Subcutaneous abdominal adipose tissue (tissue), 5 donors: ENCODE measurements around the gene TPP1.

ENCODE experiments used
- H3K27ac ChIP-seq: one replicate; pipeline ENCODE4 v1.7.0; 2013; ENCODE audit warnings: low read depth, mild to moderate bottlenecking, inconsistent platforms, low read length, moderate library complexity
- H3K27me3 ChIP-seq, 5 donors: one replicate each; pipeline ENCODE4 v1.7.0; 2013; ENCODE audit warnings: low read length in 5 of 5, inconsistent platforms in 1 of 5; ENCODE audit not compliant: control insufficient read depth in 5 of 5, insufficient read depth in 4 of 5
- H3K36me3 ChIP-seq, 5 donors: one replicate each; pipeline ENCODE4 v1.7.0; 2013; ENCODE audit warnings: low read length in 5 of 5; ENCODE audit not compliant: control insufficient read depth in 5 of 5, insufficient read depth in 5 of 5
- H3K4me1 ChIP-seq, 5 donors: one replicate each; pipeline ENCODE4 v1.7.0; 2013; ENCODE audit warnings: low read length in 5 of 5, mild to moderate bottlenecking in 3 of 5, moderate library complexity in 1 of 5; ENCODE audit not compliant: control insufficient read depth in 5 of 5, insufficient read depth in 5 of 5
- H3K4me3 ChIP-seq, 5 donors: one replicate each; pipeline ENCODE4 v1.7.0; 2013; ENCODE audit warnings: low read length in 5 of 5, low read depth in 1 of 5
- H3K9ac ChIP-seq, 5 donors: one replicate each; pipeline ENCODE4 v1.7.0; 2013; ENCODE audit warnings: low read length in 5 of 5, mild to moderate bottlenecking in 4 of 5, moderate library complexity in 3 of 5
- H3K9me3 ChIP-seq, 5 donors: one replicate each; pipeline ENCODE4 v1.7.0; 2013; ENCODE audit warnings: low read length in 5 of 5; ENCODE audit not compliant: control insufficient read depth in 5 of 5
- donor health status: healthy.
- donor health status: healthy.
- donor health status: healthy.
- donor health status: healthy.
- donor health status: healthy.

TPP1 gene

DNA sequence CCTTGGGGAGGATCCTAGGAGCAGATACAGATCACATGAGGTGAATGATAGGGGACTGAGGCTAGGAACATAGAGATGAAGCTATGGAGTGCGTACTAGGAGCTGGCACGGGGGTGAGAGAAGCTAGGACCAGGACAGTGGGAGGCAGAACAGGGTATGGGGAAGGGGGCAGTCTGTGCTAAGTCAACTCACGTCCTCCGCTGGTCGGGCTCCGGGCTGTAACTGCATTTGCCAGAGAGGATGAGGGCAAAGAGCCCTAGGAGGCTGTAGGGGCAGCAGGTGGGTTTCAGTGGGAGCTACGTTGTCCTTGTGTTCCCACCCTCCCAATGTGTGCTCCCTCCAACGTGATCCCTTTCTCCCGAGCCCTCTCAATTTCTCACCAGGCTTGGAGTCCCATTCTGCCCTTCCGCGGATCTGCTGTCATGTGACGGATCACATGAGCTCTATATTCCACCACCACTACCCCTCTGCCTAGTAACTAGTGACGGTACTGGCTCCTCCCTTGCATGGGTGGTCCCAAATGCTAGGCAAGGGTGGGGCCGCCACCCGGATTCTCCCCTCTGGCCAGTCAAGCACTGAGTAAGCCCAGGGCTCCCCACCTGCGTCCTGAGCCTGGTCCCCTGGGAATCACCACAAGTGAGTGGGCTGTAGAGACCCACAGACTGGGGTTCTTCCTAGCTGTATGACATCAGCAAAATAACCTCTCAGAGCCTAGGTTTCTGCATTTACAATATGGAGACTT, at the start of gene TPP1:
TPP1 (minus strand) TSS at position 419 of the 742 bp plus-strand sequence; CDS start at position 397, 22 bp downstream.
- Histone ChIP-seq H3K27ac (peak within 1 kb of the TSS; percentile 92), H3K9me3 (no peaks in the 10 kb centered on the region), H3K27me3 (no peaks in the 10 kb centered on the region), H3K9ac (peak within 1 kb of the TSS; percentile 72 to 98 (median 93)), H3K4me3 (peak within 1 kb of the TSS; percentile 86 to 97 (median 91)), H3K4me1 (peaks cover 11 to 29% (median 24%) of the 10 kb centered on the region in 5 donors), H3K36me3 (peaks cover 0 to 49% (median 40%) of the 10 kb centered on the region in 5 donors)

DNA sequence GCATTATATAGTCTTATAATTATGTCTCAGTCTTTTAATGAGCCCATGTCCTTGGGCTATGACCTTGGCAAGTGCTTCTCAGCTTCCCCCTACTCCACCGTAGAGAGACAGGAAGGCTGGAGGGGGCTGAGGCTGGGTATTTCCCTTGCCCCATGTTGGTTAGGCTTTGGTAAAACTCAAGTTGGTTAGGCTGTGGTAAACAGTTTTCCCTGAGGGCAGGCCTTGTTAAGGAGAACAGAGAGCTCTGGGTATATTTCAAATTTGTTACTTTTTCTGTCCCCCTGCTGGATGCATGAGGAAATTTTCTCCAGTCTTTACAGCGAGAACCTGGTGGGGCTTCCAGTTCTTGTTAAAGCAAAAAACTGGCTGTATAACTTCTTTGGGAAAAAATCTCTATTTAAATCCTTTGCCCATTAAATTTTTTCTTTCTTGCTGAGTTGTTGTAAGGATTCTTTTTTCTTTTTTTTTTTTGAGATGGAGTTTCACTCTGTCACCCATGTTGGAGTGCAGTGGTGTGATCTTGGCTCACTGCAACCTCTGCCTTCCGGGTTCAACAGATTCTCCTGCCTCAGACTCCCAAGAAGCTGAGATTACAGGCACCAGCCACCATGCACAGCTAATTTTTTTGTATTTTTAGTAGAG, 48.6 kb upstream of the TPP1 start:
- no peak overlapping the region for H3K9ac ChIP-seq
- H3K27ac ChIP-seq, result no peak overlapping the region
- no peak overlapping the region for H3K4me3 ChIP-seq
- H3K4me1 ChIP-seq, result peaks cover 0 to 8% (median 0%) of the 10 kb centered on the region in 5 donors
- H3K36me3 ChIP-seq, result no peaks in the 10 kb centered on the region
- no peaks in the 10 kb centered on the region for H3K9me3 ChIP-seq
- no peaks in the 10 kb centered on the region for H3K27me3 ChIP-seq

DNA sequence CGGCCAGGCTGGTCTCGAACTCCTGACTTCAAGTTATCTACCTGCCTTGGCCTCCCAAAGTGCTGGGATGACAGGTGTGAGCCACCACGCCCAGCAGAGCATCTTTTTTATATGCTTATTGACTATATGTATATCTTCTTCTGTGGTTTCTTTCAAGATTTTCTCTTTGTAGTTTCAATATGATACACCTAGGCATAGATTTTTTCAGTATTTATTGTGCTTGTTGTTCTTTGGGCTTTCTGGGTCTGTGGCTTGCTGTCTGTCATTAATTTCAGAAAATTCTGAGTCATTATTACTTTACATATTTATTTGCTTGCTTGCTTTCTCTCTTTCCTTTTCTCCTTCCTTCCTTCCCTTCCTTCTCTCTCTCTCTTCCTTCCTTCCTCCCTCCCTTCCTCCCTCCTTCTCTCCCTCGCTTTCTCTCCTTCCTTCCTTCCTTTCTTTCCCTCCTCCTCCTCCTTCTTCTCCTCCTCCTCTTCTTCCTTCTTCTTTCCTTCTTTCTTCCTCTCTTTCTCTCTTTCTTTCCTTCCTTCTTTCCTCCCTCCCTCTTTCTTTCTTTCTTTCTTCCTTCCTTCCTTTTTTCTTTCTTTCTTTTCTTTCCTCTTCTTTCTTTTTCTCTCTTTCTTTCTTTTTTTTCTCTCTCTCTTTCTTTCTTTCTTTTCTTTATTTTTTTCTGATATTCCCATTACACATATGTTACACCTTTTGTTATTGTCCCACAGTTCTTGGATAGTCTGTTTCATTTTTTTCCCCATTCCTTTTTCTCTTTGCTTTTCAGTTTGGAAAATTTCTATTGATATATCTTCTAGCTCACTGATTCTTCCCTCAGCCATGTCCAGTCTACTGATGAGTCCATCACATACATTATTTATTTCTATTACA, 47.3 kb upstream of the TPP1 start:
- no peak overlapping the region for H3K27ac ChIP-seq
- no peak overlapping the region for H3K4me3 ChIP-seq
- no peaks in the 10 kb centered on the region for H3K9me3 ChIP-seq
- peaks cover 0 to 8% (median 0%) of the 10 kb centered on the region in 5 donors for H3K4me1 ChIP-seq
- H3K27me3 ChIP-seq, result no peaks in the 10 kb centered on the region
- H3K9ac ChIP-seq, result no peak overlapping the region
- H3K36me3 ChIP-seq, result no peaks in the 10 kb centered on the region

DNA sequence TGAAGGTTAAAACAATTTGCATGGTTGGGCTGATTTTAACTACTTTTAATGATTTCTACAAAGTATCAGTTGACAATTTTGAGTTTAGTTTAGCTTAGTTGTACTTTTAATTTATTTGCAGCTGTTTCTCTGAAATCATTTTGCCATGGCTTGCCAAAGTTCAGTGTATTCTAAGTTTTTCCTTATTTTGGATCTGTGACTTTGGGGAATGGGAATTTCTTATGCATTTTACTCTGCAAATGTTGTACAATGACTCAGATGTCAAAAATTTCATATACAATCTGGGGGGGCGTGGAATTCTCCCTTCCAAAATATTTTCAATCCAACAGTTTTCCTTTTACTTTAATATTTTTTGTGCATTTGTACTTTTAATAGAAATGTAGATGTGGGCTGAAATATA, 45.3 kb upstream of the TPP1 start:
- no peaks in the 10 kb centered on the region for H3K9me3 ChIP-seq
- no peak overlapping the region for H3K9ac ChIP-seq
- no peaks in the 10 kb centered on the region for H3K36me3 ChIP-seq
- H3K27me3 ChIP-seq, result no peaks in the 10 kb centered on the region
- H3K27ac ChIP-seq, result peak overlapping the region; percentile 1
- peaks cover 0 to 8% (median 0%) of the 10 kb centered on the region in 5 donors for H3K4me1 ChIP-seq
- no peak overlapping the region for H3K4me3 ChIP-seq

DNA sequence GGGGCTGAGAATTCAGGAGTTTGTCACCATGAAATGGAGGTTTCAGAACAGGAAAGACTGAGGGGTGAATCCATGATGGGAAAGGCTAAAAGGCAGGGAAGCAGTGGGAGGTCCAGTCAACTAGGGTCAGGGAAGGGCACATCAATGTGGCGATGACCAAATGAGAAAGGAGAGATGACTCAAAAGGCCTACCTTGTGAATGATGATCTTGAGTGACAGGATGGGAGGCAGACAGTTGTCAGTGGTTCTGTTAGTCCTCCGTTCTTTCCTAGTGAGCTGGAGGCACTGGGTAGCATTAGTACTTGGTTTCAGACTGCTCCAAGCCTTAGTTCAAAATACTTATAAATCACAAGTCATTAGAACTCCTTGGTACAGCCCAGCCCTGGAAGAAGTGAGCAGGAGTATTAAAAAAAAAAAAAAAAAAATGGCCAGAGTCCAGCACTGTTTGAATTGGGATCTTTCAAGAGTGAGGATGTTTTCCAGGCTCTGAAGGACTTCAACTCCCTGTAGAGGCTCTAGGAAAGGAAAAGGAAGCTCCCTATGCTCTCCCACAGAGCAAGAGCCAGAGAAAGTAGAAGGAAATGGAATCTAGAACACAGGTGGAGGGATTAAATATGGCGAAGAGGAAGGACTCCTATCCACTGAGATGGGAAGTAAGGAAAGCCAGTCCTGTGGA, 44.7 kb upstream of the TPP1 start:
- Histone ChIP-seq H3K9me3 (no peaks in the 10 kb centered on the region), H3K4me3 (no peak overlapping the region), H3K27ac (peak overlapping the region; percentile 1), H3K36me3 (no peaks in the 10 kb centered on the region), H3K4me1 (peaks cover 0 to 8% (median 0%) of the 10 kb centered on the region in 5 donors), H3K27me3 (no peaks in the 10 kb centered on the region), H3K9ac (no peak overlapping the region)

DNA sequence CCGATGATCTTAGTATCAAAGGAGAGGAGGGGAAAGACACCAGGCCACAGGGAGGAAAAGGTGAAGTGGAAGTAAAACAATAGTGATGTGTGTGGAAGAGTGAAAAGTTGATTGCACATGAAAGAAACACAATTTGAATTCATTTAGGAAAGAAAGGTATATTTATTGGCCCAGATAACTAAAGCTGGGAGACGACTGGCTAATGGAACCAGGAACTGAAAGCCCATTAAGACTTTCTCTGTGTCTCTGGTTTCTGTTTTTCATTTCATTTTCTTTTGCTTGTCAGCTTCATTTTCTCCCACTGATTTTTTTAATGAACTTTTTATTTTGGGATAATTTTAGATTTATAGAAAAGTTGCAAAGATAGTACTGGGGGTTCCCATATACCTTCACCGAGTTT, 41.5 kb upstream of the TPP1 start:
- no peak overlapping the region for H3K27ac ChIP-seq
- peaks cover 0 to 12% (median 4%) of the 10 kb centered on the region in 5 donors for H3K4me1 ChIP-seq
- no peak overlapping the region for H3K9ac ChIP-seq
- H3K4me3 ChIP-seq, result no peak overlapping the region
- peaks cover 0 to 10% (median 5%) of the 10 kb centered on the region in 5 donors for H3K27me3 ChIP-seq
- H3K9me3 ChIP-seq, result no peaks in the 10 kb centered on the region
- H3K36me3 ChIP-seq, result no peaks in the 10 kb centered on the region

DNA sequence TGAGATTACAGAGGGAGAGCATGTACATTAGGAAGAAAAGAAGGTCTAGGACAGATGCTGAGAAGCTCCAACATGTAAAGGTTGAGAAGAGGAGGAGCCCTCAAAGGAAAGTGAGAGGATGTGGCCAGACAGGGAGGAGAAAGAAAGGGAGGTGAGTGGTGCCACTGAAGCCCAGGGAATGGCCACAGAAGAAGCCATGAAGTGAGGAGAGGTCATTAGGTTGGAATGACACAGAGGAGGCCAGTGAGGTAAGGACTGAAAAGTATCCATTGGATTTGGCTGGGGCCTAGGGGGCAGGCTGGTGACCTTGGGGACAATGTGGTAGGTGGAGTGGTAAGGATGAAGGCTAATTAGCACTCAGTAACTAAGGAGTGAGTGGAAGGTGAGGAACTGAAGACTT, 39.4 kb upstream of the TPP1 start:
- Histone ChIP-seq H3K9ac (no peak overlapping the region), H3K4me3 (no peak overlapping the region), H3K27me3 (peaks cover 0 to 12% (median 5%) of the 10 kb centered on the region in 5 donors), H3K4me1 (peaks cover 3 to 22% (median 6%) of the 10 kb centered on the region in 5 donors), H3K9me3 (no peaks in the 10 kb centered on the region), H3K36me3 (no peaks in the 10 kb centered on the region), H3K27ac (no peak overlapping the region)

DNA sequence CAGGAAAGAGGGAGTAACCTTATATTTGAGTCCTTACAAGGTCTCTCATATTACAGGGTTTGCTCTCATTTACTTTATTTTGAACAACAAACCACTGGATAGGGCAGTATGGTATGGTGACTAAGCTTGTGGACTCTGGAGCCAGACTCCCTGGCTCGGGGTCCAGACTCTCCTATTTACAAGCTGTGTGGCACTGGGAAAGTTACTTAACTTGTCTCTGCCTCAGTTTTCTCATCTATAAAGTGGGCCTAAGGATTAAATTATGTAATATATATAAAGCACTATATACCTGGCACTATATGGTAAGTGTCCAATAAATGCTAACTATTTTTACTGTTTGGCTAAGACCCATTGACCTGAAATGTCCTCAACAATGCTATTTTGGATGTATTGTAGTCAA, 38.1 kb upstream of the TPP1 start:
- H3K4me3 ChIP-seq, result no peak overlapping the region
- no peaks in the 10 kb centered on the region for H3K36me3 ChIP-seq
- peaks cover 0 to 12% (median 5%) of the 10 kb centered on the region in 5 donors for H3K27me3 ChIP-seq
- H3K9me3 ChIP-seq, result no peaks in the 10 kb centered on the region
- no peak overlapping the region for H3K9ac ChIP-seq
- H3K4me1 ChIP-seq, result peaks cover 3 to 31% (median 6%) of the 10 kb centered on the region in 5 donors
- H3K27ac ChIP-seq, result no peak overlapping the region

DNA sequence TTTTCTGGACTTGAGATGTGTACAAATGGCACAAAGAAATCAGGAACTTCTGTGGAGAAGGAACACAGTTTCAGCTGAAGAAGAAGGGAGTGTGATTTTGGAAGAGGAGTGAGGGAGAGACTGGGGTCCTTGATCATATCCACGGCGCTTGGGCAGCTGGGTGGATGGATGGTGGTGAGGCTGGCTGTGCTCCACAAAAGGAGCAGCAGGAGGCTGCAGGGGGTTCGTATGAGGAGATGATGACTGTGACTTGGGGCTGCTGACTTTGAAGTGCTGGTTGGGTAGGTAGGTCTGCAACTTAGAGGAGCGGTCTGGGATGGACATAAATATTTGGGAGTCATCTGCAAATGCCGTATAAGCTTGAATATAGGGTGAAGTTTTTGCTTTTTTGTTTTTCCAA, 37.7 kb upstream of the TPP1 start:
- H3K27ac ChIP-seq, result no peak overlapping the region
- H3K36me3 ChIP-seq, result no peaks in the 10 kb centered on the region
- H3K27me3 ChIP-seq, result peaks cover 0 to 12% (median 5%) of the 10 kb centered on the region in 5 donors

More for the DNA sequence above, 37.7 kb upstream of the TPP1 start:
- H3K4me1 ChIP-seq, result peaks cover 3 to 34% (median 6%) of the 10 kb centered on the region in 5 donors
- H3K9me3 ChIP-seq, result no peaks in the 10 kb centered on the region
- no peak overlapping the region for H3K4me3 ChIP-seq
- H3K9ac ChIP-seq, result peak overlapping the region in 1 of 5 donors; percentile 33
